Loucy (cell line): ENCODE data around the gene SLC35G3.
"Not testable (repeated sequence)": the region's sequence is repeated elsewhere in the genome, so short reads cannot be mapped to it uniquely, and the experiment has no call there.

Source experiments
- H2AFZ ChIP-seq: fragments of 200-600 bp; sonication (generic); 2 replicates; pipeline ENCODE4 v1.6.0; 2016; ENCODE audit warnings: antibody characterized with exemption, mild to moderate bottlenecking, low read length, moderate library complexity
- H3F3A ChIP-seq: fragments of 200-600 bp; 2 replicates; pipeline ENCODE4 v1.6.0; 2016; ENCODE audit warnings: antibody characterized with exemption, low read depth, mild to moderate bottlenecking
- H3K27me3 ChIP-seq: fragments of 200-600 bp; sonication (generic); 2 replicates; pipeline ENCODE4 v1.6.1; 2014; ENCODE audit warnings: low read length, mild to moderate bottlenecking; ENCODE audit not compliant: insufficient read depth, poor library complexity, severe bottlenecking
- H3K36me3 ChIP-seq: fragments of 200-600 bp; sonication (generic); 2 replicates; pipeline ENCODE4 v1.6.1; 2016; ENCODE audit warnings: low read length; ENCODE audit not compliant: insufficient read depth
- H3K4me1 ChIP-seq: fragments of 200-600 bp; sonication (generic); 2 replicates; pipeline ENCODE4 v1.5.1; 2014; ENCODE audit warnings: low read length, mild to moderate bottlenecking; ENCODE audit not compliant: insufficient read depth, poor library complexity, severe bottlenecking
- H3K4me2 ChIP-seq: fragments of 200-600 bp; sonication (generic); 2 replicates; pipeline ENCODE4 v1.6.0; 2014; ENCODE audit warnings: antibody characterized with exemption, low read length, low read depth, mild to moderate bottlenecking; ENCODE audit not compliant: poor library complexity, severe bottlenecking
- H3K4me3 ChIP-seq: fragments of 200-600 bp; sonication (generic); 2 replicates; pipeline ENCODE4 v1.5.1; 2014; ENCODE audit warnings: low read length, mild to moderate bottlenecking, mixed read lengths; ENCODE audit not compliant: poor library complexity, severe bottlenecking
- H3K79me2 ChIP-seq: fragments of 200-600 bp; sonication (generic); 2 replicates; pipeline ENCODE4 v1.6.1; 2014; ENCODE audit warnings: low read length; ENCODE audit not compliant: insufficient read depth
- H3K9ac ChIP-seq: fragments of 200-600 bp; sonication (generic); 2 replicates; pipeline ENCODE4 v1.6.0; 2014; ENCODE audit warnings: mild to moderate bottlenecking, low read depth, low read length, moderate library complexity; ENCODE audit not compliant: poor library complexity, severe bottlenecking
- H3K9me2 ChIP-seq: fragments of 200-600 bp; sonication (generic); replicated peaks from 2 replicates; pipeline ENCODE4 v1.6.1; 2016; ENCODE audit warnings: low read depth, low read length, mixed read lengths
- H3K9me3 ChIP-seq: fragments of 200-600 bp; sonication (generic); 2 replicates; pipeline ENCODE4 v1.6.1; 2014; ENCODE audit warnings: mild to moderate bottlenecking, antibody characterized with exemption, low read length, low read depth; ENCODE audit not compliant: insufficient read depth
- H4K20me1 ChIP-seq: fragments of 200-600 bp; sonication (generic); 2 replicates; pipeline ENCODE4 v1.6.0; 2014; ENCODE audit warnings: antibody characterized with exemption, low read length, mild to moderate bottlenecking; ENCODE audit not compliant: insufficient read depth, poor library complexity, severe bottlenecking
- EZH2phosphoT487 ChIP-seq: fragments of 200-600 bp; IDR thresholded peaks from 2 replicates; pipeline ENCODE4 v1.6.1; 2018; ENCODE audit warnings: antibody characterized with exemption, mild to moderate bottlenecking, moderate library complexity, borderline replicate concordance
- TF ChIP-seq, protein P1 (sequence below): fragments of 200-600 bp; sonication (generic); conservative IDR thresholded peaks from 2 replicates; pipeline ENCODE4 v1.5.1; 2014; ENCODE audit warnings: mild to moderate bottlenecking, antibody characterized with exemption, low read length

SLC35G3 gene

DNA sequence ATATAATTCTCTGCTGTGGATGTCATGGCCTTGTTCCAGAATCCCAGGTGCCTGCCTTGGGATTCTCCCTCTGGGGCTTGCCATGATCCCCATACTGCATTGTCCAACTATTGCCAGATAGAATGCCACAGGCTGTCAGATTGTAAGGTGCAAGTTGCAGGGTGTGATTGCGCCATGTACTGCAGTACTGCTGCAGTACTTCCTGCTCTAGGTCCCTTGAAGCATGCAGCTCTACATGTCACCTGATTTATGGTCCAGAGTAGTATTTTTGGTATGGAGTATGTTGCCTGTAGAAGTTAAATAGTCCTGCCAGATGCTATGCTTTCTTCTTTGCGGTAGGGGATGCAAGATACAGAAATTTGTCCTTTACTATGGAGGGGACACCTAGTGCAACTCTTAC, 41.7 kb upstream of the SLC35G3 start:
- H3K4me1 ChIP-seq = peaks cover 8% of the 10 kb centered on the region
- H3K4me2 ChIP-seq = no peak overlapping the region
- no peaks in the 10 kb centered on the region for H4K20me1 ChIP-seq
- no peaks in the 10 kb centered on the region for H3K9me2 ChIP-seq
- no peaks in the 10 kb centered on the region for H3K36me3 ChIP-seq
- no peak overlapping the region for H3K9ac ChIP-seq
- no peak overlapping the region for H3K4me3 ChIP-seq
- peaks cover 87% of the 10 kb centered on the region for H3K27me3 ChIP-seq
- H2AFZ ChIP-seq = no peak overlapping the region
- no peaks in the 10 kb centered on the region for H3K9me3 ChIP-seq
- no peaks in the 10 kb centered on the region for H3K79me2 ChIP-seq
- no peaks in the 10 kb centered on the region for H3F3A ChIP-seq
- TF ChIP-seq, protein P1, sequence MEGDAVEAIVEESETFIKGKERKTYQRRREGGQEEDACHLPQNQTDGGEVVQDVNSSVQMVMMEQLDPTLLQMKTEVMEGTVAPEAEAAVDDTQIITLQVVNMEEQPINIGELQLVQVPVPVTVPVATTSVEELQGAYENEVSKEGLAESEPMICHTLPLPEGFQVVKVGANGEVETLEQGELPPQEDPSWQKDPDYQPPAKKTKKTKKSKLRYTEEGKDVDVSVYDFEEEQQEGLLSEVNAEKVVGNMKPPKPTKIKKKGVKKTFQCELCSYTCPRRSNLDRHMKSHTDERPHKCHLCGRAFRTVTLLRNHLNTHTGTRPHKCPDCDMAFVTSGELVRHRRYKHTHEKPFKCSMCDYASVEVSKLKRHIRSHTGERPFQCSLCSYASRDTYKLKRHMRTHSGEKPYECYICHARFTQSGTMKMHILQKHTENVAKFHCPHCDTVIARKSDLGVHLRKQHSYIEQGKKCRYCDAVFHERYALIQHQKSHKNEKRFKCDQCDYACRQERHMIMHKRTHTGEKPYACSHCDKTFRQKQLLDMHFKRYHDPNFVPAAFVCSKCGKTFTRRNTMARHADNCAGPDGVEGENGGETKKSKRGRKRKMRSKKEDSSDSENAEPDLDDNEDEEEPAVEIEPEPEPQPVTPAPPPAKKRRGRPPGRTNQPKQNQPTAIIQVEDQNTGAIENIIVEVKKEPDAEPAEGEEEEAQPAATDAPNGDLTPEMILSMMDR = no peak
- TF ChIP-seq EZH2phosphoT487 = no peak

DNA sequence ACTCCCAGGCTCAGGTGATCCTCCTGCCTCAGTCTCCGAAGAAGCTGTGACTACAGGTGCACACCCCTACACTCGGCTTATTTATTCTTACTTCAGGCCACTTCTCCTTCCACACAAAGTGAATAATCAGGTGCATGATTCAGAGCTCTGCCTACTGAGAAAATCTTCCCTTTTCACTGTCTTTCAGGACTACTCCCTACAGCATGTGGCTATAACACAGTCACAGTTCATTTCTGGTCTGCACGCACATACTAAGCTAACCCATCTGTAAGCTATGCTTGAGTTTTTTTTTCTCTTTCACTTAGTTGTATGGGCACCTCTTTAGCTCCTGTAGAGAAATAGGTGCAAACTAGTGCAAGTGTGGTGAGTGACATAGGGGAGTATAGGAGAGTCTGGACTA, 41.1 kb upstream of the SLC35G3 start:
- Histone ChIP-seq H4K20me1 (no peaks in the 10 kb centered on the region), H3K4me3 (no peak overlapping the region), H3K4me2 (no peak overlapping the region), H3F3A (no peaks in the 10 kb centered on the region), H2AFZ (no peak overlapping the region), H3K9me3 (no peaks in the 10 kb centered on the region), H3K9me2 (no peaks in the 10 kb centered on the region), H3K27me3 (peaks cover 87% of the 10 kb centered on the region), H3K79me2 (no peaks in the 10 kb centered on the region), H3K36me3 (no peaks in the 10 kb centered on the region), H3K9ac (no peak overlapping the region), H3K4me1 (peaks cover 8% of the 10 kb centered on the region)
- TF ChIP-seq, protein P1 = no peak
- no peak for TF ChIP-seq EZH2phosphoT487

DNA sequence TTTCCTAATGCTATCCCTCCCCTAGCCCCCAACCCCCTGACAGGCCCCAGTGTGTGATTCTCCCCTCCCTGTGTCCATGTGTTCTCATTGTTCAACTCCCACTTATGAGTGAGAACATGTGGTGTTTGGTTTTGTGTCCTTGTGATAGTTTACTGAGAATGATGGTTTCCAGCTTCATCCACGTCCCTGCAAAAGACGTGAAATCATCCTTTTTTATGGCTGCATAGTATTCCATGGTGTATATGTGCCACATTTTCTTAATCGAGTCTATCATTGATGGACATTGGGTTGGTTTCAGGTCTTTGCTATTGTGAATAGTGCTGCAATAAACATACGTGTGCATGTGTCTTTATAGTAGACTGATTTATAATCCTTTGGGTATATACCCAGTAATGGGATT, 40.1 kb upstream of the SLC35G3 start:
- H3K36me3 ChIP-seq, H3K9me3 ChIP-seq, H3F3A ChIP-seq, H3K79me2 ChIP-seq, H2AFZ ChIP-seq, H3K4me1 ChIP-seq, H3K4me2 ChIP-seq, H3K4me3 ChIP-seq, H3K9me2 ChIP-seq, H3K9ac ChIP-seq, H4K20me1 ChIP-seq: not testable (repeated sequence)
- H3K27me3 ChIP-seq = peaks cover 87% of the 10 kb centered on the region

DNA sequence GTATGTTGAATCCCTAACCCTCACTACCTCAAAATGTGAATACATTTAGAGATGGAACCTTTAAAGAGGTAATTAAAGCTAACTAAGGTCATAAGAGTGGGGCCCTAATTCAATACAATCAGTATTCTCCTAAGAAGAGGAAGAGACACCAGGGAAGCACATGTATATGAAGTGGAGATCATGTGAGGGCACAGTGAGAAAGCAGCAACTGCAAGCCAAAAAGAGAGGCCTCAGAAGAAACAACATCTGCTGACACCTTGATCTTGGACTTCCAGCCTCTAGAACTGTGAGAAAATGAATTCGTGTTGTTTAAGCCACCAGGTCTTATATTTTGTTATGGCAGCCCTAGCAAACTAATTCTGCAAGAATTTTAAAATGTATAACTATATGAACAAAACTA, 35.4 kb upstream of the SLC35G3 start:
- Histone ChIP-seq H3K36me3 (no peaks in the 10 kb centered on the region), H3K27me3 (peaks cover 88% of the 10 kb centered on the region), H3K4me2 (no peak overlapping the region), H3K9me2 (no peaks in the 10 kb centered on the region), H3K9ac (no peak overlapping the region), H3K4me1 (no peaks in the 10 kb centered on the region), H2AFZ (no peak overlapping the region), H4K20me1 (no peaks in the 10 kb centered on the region), H3F3A (no peaks in the 10 kb centered on the region), H3K4me3 (no peak overlapping the region), H3K9me3 (no peaks in the 10 kb centered on the region), H3K79me2 (no peaks in the 10 kb centered on the region)
- TF ChIP-seq, protein P1 = no peak
- TF ChIP-seq EZH2phosphoT487 = no peak
